ENCODE results near the gene RANBP10. TPM values are rescaled to one million over a fixed set of nuclear protein-coding genes. Genes with fewer than 3 reads are reported as not detected.

Gene RANBP10
- total and polyA plus RNA-seq, 2 of the 13 experiments (the other 11 are each of a cell fraction or from before 2014, with no cell fraction given), result 9.2 to 22.7 TPM

DNA sequence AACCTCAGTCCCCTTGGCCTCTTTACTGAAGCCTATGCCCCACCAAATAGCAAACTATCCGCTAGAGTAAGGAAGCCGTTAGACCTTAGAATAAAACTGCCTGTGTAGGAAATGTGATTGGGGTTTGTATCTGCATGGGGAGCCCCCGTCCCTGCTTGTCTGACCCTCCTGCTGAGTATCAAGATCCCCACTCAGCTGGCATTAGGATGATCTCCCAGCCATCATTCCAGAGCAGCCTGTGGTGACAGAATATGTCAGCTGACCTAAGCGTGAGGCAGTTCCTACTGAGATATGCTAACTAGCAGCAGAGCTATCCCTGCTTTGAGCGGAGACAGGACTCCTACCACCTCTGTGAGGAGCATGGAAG is 86.6 kb downstream of the RANBP10 start (continued):
- TF ChIP-seq, protein P1, sequence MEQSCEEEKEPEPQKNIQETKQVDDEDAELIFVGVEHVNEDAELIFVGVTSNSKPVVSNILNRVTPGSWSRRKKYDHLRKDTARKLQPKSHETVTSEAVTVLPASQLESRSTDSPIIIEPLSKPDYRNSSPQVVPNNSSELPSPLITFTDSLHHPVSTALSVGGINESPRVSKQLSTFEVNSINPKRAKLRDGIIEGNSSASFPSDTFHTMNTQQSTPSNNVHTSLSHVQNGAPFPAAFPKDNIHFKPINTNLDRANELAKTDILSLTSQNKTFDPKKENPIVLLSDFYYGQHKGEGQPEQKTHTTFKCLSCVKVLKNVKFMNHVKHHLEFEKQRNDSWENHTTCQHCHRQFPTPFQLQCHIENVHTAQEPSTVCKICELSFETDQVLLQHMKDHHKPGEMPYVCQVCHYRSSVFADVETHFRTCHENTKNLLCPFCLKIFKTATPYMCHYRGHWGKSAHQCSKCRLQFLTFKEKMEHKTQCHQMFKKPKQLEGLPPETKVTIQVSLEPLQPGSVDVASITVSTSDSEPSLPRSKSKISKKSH (CRISPR knock-in tag; IDR thresholded peaks at IDR 0.05; ENCODE audit: borderline replicate concordance), result no peak
- TF ChIP-seq MEIS2 (CRISPR knock-in tag; IDR thresholded peaks at IDR 0.05), result no peak; the same call in 1 of the 2 replicates
- no peak for TF ChIP-seq ZNF589 (CRISPR knock-in tag; conservative IDR thresholded peaks at IDR 0.05)
- TF ChIP-seq ZNF652 (CRISPR knock-in tag; IDR thresholded peaks at IDR 0.05; ENCODE audit: borderline replicate concordance, low read depth), result no peak
- no peak for TF ChIP-seq ZNF367 (CRISPR knock-in tag; IDR thresholded peaks at IDR 0.05; ENCODE audit: borderline replicate concordance)
- no peak for TF ChIP-seq THAP11 (CRISPR knock-in tag; IDR thresholded peaks at IDR 0.05)
- TF ChIP-seq BRF2 (CRISPR knock-in tag; IDR thresholded peaks at IDR 0.05), result no peak
- TF ChIP-seq ZNF337 (CRISPR knock-in tag; IDR thresholded peaks at IDR 0.05; ENCODE audit: borderline replicate concordance, low read depth), result no peak
- TF ChIP-seq ZBTB43 (CRISPR knock-in tag; conservative IDR thresholded peaks at IDR 0.05), result no peak
- TF ChIP-seq CENPT (CRISPR knock-in tag; IDR thresholded peaks at IDR 0.05; ENCODE audit: low read depth), result peak; percentile 18; the same call in 1 of the 2 replicates
- no peak for TF ChIP-seq ZNF709 (CRISPR knock-in tag; IDR thresholded peaks at IDR 0.05)
- TF ChIP-seq ADNP (CRISPR knock-in tag; IDR thresholded peaks at IDR 0.05), result no peak
- no peak for TF ChIP-seq ZNF615 (CRISPR knock-in tag; IDR thresholded peaks at IDR 0.05; ENCODE audit: borderline replicate concordance)
- TF ChIP-seq ZNF101 (CRISPR knock-in tag; IDR thresholded peaks at IDR 0.05; ENCODE audit: borderline replicate concordance, low read depth), result 0 out of 2 replicates have a peak, but pooled peaks have one; percentile 27
- no peak for TF ChIP-seq ZNF710 (CRISPR knock-in tag; IDR thresholded peaks at IDR 0.05; ENCODE audit: borderline replicate concordance)
- no peak for TF ChIP-seq KLF13 (CRISPR knock-in tag; IDR thresholded peaks at IDR 0.05)
- TF ChIP-seq, protein P2, sequence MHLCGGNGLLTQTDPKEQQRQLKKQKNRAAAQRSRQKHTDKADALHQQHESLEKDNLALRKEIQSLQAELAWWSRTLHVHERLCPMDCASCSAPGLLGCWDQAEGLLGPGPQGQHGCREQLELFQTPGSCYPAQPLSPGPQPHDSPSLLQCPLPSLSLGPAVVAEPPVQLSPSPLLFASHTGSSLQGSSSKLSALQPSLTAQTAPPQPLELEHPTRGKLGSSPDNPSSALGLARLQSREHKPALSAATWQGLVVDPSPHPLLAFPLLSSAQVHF (CRISPR knock-in tag; IDR thresholded peaks at IDR 0.05), result no peak
- TF ChIP-seq TRIM24 (CRISPR knock-in tag; IDR thresholded peaks at IDR 0.05), result no peak
- TF ChIP-seq ZNF430 (CRISPR knock-in tag; IDR thresholded peaks at IDR 0.05), result no peak
- no peak for TF ChIP-seq TFDP1 (CRISPR knock-in tag; IDR thresholded peaks at IDR 0.05; ENCODE audit: borderline replicate concordance)
- no peak for TF ChIP-seq U2AF2 (IDR thresholded peaks at IDR 0.05; ENCODE audit: low read depth, low read length)
- TF ChIP-seq TSC22D2 (CRISPR knock-in tag; IDR thresholded peaks at IDR 0.05; ENCODE audit: borderline replicate concordance), result no peak
- TF ChIP-seq ZNF230 (CRISPR knock-in tag; IDR thresholded peaks at IDR 0.05), result no peak
- no peak for TF ChIP-seq ZBTB42 (CRISPR knock-in tag; IDR thresholded peaks at IDR 0.05)

All from HepG2 (cell line).